ENCODE measurements around the gene CCDC177.

GRCh38 chr14:69572030-69572840 lies 2.4 kb downstream of the CCDC177 start:
- TF ChIP-seq POLR2A (IDR thresholded peaks at IDR 0.05) (no peak), CTCF (IDR thresholded peaks at IDR 0.05) (no peak)

All from right lobe of liver (tissue), 4 donors.